ENCODE measurements around the gene FLACC1. TPM values are rescaled to one million over a fixed set of nuclear protein-coding genes. Genes with fewer than 3 reads are reported as not detected.

The FLACC1 gene
- total RNA-seq, 1 experiment from 2014 or later = 0.87 TPM

DNA sequence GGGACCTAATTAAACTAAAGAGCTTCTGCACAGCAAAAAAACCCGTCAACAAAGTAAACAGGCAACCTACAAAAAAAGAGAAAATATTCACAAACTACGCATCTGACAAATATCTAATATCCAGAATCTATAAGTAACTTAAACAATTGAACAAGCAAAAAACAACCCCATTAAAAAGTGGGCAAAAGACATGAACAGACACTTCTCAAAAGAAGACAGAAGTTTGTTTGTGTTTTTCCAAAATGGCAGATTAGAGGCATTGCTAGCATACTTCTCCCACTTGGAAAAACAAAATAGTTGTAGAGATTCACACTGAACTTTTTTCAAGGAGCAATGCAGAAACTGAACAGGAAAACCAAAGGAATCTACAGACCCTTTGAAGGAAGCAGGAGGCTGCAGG, 37.6 kb downstream of the FLACC1 start:
- Histone ChIP-seq H3K9me2 (ENCODE audit: insufficient read depth) (no peaks in the 10 kb centered on the region), H3K4me3 (no peak overlapping the region), H3K27ac (no peak overlapping the region), H3K4me1 (replicated peaks; ENCODE audit: insufficient read depth) (no peaks in the 10 kb centered on the region), H3K4me2 (no peak overlapping the region), H4K20me1 (ENCODE audit: insufficient read depth) (no peaks in the 10 kb centered on the region), H3K27me3 (ENCODE audit: insufficient read depth, low read depth) (no peaks in the 10 kb centered on the region), H2AFZ (no peak overlapping the region), H3F3A (ENCODE audit: insufficient read depth, low read depth) (no peaks in the 10 kb centered on the region), H3K79me2 (ENCODE audit: low read depth) (no peaks in the 10 kb centered on the region), H3K36me3 (ENCODE audit: low read depth) (no peaks in the 10 kb centered on the region), H3K9me3 (ENCODE audit: insufficient read depth, low read depth) (0 out of 2 replicates have a peak, but pooled peaks cover 4% of the 10 kb centered on the region)
- intact Hi-C loops (cut with micrococcal nuclease; ENCODE audit: unreplicated experiment) = no loop called here
- TF ChIP-seq, protein P1, sequence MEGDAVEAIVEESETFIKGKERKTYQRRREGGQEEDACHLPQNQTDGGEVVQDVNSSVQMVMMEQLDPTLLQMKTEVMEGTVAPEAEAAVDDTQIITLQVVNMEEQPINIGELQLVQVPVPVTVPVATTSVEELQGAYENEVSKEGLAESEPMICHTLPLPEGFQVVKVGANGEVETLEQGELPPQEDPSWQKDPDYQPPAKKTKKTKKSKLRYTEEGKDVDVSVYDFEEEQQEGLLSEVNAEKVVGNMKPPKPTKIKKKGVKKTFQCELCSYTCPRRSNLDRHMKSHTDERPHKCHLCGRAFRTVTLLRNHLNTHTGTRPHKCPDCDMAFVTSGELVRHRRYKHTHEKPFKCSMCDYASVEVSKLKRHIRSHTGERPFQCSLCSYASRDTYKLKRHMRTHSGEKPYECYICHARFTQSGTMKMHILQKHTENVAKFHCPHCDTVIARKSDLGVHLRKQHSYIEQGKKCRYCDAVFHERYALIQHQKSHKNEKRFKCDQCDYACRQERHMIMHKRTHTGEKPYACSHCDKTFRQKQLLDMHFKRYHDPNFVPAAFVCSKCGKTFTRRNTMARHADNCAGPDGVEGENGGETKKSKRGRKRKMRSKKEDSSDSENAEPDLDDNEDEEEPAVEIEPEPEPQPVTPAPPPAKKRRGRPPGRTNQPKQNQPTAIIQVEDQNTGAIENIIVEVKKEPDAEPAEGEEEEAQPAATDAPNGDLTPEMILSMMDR (conservative IDR thresholded peaks at IDR 0.05) = no peak
- no peak for TF ChIP-seq EZH2 (IDR thresholded peaks at IDR 0.05; ENCODE audit: low read depth)
- no TSS peak for BruUV-seq (replicated peaks)
- CTCF ChIA-PET = no interaction called here
- DNase-seq = no peak
- POLR2A ChIA-PET (ENCODE audit: unreplicated experiment) = no interaction called here

- BruUV-seq (replicated peaks) = no TSS peak
- Histone ChIP-seq H4K20me1 (ENCODE audit: insufficient read depth) (no peaks in the 10 kb centered on the region), H3K9me3 (ENCODE audit: insufficient read depth, low read depth) (no peaks in the 10 kb centered on the region), H3K4me1 (replicated peaks; ENCODE audit: insufficient read depth) (no peaks in the 10 kb centered on the region), H2AFZ (no peak overlapping the region), H3K27me3 (ENCODE audit: insufficient read depth, low read depth) (no peaks in the 10 kb centered on the region), H3K27ac (no peak overlapping the region), H3K4me2 (no peak overlapping the region), H3K9me2 (ENCODE audit: insufficient read depth) (no peaks in the 10 kb centered on the region), H3K36me3 (ENCODE audit: low read depth) (no peaks in the 10 kb centered on the region), H3K79me2 (ENCODE audit: low read depth) (no peaks in the 10 kb centered on the region), H3K4me3 (no peak overlapping the region), H3F3A (ENCODE audit: insufficient read depth, low read depth) (no peaks in the 10 kb centered on the region)
- DNase-seq = no peak
- TF ChIP-seq, protein P1 (conservative IDR thresholded peaks at IDR 0.05) = no peak
- no peak for TF ChIP-seq EZH2 (IDR thresholded peaks at IDR 0.05; ENCODE audit: low read depth)
- intact Hi-C loops (cut with micrococcal nuclease; ENCODE audit: unreplicated experiment) = no loop called here
- ChIA-PET CTCF (no interaction called here), POLR2A (ENCODE audit: unreplicated experiment) (no interaction called here)
Measured at GRCh38 chr2:201313362-201313761, 43.8 kb downstream of the FLACC1 start.

DNA sequence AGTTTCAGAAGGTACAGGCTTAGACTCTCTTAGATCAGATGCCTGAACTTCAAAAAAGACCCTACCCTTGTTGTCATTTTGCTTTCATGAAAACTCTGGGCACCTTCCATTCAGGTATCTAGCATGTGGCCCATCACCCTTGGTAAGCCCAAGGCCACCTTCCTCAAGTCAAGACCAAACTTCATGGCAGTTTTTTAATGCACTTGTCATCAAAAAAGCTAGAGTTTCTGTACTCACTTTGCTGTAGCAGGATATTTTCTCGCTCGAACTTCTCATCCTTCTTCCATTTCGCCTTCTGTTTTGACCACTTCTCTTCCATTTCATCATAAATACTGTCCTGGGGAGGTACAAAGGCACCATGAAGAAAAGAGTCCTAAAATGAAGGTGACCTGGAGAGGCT, 48.2 kb downstream of the FLACC1 start:
- Histone ChIP-seq H3K79me2 (ENCODE audit: low read depth) (no peaks in the 10 kb centered on the region), H3K27me3 (ENCODE audit: insufficient read depth, low read depth) (no peaks in the 10 kb centered on the region), H3K4me1 (replicated peaks; ENCODE audit: insufficient read depth) (no peaks in the 10 kb centered on the region), H3K9me2 (ENCODE audit: insufficient read depth) (no peaks in the 10 kb centered on the region), H3K4me2 (no peak overlapping the region), H3K36me3 (ENCODE audit: low read depth) (no peaks in the 10 kb centered on the region), H3K4me3 (no peak overlapping the region), H3K9me3 (ENCODE audit: insufficient read depth, low read depth) (no peaks in the 10 kb centered on the region), H2AFZ (no peak overlapping the region), H3F3A (ENCODE audit: insufficient read depth, low read depth) (no peaks in the 10 kb centered on the region), H4K20me1 (ENCODE audit: insufficient read depth) (no peaks in the 10 kb centered on the region), H3K27ac (no peak overlapping the region)
- ChIA-PET POLR2A (ENCODE audit: unreplicated experiment) (no interaction called here), CTCF (no interaction called here)
- DNase-seq = no peak
- intact Hi-C loops (cut with micrococcal nuclease; ENCODE audit: unreplicated experiment) = no loop called here
- no TSS peak for BruUV-seq (replicated peaks)
- TF ChIP-seq, protein P1 (conservative IDR thresholded peaks at IDR 0.05) = no peak
- TF ChIP-seq EZH2 (IDR thresholded peaks at IDR 0.05; ENCODE audit: low read depth) = no peak
